ENCODE measurements around the gene NCS1.

GRCh38 chr9:130198501-130199179 is 26.4 kb downstream of the NCS1 start:
- TF ChIP-seq SIN3A (IDR thresholded peaks at IDR 0.05; ENCODE audit: borderline replicate concordance, insufficient read depth, low read length), result no peak
- TF ChIP-seq, protein P1, sequence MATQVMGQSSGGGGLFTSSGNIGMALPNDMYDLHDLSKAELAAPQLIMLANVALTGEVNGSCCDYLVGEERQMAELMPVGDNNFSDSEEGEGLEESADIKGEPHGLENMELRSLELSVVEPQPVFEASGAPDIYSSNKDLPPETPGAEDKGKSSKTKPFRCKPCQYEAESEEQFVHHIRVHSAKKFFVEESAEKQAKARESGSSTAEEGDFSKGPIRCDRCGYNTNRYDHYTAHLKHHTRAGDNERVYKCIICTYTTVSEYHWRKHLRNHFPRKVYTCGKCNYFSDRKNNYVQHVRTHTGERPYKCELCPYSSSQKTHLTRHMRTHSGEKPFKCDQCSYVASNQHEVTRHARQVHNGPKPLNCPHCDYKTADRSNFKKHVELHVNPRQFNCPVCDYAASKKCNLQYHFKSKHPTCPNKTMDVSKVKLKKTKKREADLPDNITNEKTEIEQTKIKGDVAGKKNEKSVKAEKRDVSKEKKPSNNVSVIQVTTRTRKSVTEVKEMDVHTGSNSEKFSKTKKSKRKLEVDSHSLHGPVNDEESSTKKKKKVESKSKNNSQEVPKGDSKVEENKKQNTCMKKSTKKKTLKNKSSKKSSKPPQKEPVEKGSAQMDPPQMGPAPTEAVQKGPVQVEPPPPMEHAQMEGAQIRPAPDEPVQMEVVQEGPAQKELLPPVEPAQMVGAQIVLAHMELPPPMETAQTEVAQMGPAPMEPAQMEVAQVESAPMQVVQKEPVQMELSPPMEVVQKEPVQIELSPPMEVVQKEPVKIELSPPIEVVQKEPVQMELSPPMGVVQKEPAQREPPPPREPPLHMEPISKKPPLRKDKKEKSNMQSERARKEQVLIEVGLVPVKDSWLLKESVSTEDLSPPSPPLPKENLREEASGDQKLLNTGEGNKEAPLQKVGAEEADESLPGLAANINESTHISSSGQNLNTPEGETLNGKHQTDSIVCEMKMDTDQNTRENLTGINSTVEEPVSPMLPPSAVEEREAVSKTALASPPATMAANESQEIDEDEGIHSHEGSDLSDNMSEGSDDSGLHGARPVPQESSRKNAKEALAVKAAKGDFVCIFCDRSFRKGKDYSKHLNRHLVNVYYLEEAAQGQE (IDR thresholded peaks at IDR 0.05; ENCODE audit: insufficient read depth in 1 of 2, low read depth in 2 of 2, low read length in 2 of 2), result no peak
